CD4-positive, alpha-beta T cell treated with Interleukin-15 for 4 hours (primary cell): ENCODE data around the gene LUZP1.
"Not testable (repeated sequence)": the region's sequence is repeated elsewhere in the genome, so short reads cannot be mapped to it uniquely, and the experiment has no call there.

Experiments
- DNase-seq: peaks from one replicate; pipeline ENCODE4 v3.0.0-alpha.2; 2020; ENCODE audit warnings: low spot score

LUZP1 gene

DNA sequence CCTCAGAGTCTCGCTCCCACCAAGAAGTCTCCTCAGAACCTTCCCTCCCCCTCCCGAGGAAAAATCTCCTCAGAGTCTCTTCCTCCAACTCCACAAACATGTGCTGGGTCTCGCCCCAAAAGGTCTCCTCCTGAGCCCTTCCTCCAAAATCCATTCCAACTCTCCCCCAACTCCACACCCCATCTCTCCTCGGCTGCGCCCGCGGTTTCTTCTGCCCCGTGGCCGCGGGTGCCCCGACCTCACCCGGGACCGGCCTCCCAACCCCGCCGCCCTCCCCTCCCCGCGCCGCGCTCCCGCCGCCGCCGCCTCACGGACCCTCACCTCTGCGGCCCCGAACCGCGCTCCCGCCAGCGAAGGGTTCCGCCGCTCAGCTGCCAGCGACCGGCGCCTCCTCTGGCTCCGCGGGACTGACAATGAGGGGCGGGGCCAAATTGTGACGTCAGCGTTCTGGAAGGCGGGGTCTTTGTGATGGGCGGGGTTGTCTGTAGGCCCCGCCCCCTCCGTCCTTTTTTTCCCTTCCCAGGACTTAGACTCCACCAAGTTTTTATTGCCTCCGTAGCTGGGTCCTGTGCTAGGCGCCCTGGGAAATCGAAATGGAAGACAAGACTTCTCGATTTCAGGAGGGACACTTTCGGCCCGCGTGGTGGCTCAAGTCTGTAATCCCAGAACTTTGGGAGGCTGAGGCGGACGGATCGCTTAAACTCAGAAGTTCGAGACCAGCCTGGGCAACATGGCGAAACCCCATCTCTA is at the start of gene LUZP1:
TSS of gene LUZP1 (minus strand) at position 412 of the 750 bp plus-strand sequence.
- peak; percentile 79 for DNase-seq

DNA sequence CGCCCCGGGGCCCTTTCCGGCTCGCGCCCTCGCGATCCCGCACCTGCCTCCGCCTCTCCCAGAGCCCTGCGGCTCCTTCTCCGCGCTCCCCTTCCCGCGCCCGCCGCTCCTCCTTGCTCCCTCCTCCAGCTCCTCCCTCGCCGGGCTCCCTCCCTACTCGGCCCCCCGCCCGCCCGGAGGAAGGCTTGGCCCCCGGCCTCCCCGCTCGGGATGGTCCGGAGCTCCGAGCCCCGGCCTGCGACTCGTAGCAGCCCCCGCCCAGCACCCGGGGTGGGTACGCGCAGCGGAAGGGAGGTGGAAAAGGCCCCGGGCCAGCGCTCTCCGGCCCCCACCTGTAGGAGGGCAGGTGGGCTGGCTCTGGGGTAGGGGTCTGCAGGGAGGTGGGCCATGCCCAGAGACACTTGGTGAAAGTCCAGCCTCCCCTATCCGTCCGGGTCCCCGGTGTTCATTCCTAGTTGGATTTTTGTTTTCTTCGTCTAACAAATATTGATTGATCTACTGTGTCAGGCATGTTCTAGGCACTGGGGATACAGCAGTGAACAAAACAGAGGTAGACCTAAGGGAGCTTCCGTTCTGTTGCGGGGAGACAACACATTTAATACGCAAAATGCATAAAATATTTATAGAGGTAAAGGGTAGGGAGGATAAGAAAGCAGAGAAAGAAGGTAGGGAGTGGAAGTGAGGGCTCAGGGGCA is 48.9 kb upstream of the LUZP1 start, which contains the start of gene HTR1D:
TSS of gene HTR1D (minus strand) at position 82 of the 695 bp plus-strand sequence. CDS start 23,283 bp downstream, outside the sequence.
- DNase-seq: no peak

DNA sequence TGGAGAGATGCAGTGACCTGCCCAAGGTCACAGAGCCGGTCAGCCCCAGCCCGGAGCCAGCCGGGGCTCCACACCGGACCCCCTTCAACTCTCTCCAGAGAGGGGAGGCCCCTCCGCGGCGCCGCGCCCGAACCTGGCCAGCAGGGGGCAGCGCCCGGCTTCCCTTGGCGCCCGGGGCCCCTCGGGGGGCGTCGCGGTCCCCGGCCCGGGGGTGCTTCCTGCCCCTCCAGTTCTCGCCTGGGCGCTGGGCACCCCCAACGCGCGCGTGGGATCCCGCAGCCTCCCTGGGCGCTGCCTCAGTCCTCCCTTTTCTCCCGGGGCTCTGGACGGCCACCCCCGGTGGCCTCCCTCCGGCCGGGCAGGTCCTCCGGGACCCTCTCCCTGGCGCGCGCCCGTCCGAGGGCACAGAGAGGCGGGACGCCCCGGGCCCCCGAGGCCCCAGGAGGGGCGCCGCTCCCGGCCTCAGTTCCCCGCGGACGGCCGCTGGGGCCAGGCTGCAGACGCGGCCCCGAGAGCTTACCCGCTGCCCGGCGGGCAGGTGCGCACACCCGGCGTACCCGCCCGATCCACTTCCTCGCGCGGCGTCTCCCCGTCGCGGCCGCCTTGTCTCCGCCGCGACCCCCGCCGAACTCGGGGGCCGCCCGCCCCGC is 48.2 kb upstream of the LUZP1 start:
- peak; percentile 3 for DNase-seq

DNA sequence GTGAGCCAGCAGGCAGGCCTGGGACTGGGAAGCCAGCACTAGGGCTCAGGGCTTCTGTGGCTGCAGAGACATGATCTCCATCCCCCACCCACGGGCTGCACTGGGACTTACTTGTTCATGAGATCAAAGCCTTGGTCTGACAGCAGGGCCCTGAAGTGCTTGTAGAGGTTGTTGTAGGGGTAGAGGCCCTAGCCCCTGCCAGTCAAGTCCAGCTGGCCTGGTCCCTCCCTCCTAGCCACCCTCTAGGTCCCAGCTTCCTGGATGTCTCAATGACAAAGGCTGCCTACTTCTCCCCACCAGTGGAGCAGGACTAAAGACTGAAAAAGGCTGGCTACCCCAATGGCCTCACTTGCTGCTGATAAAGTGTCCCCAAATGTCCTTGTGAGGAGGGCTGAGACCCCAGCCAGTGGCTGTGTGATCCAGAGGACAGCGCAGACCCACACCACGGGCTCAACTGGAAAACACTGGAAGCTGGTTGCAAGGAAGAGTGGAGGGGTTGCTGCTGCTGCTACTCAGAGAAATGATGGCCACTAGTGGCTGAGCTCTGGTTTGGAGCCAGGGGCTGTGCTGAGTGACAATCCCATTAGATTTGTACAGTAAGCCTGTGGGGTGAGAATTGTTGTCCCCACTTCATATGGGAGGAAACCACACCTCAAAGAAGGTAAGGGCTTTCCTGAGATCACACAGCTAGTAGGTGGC is 47.2 kb upstream of the LUZP1 start:
- no peak for DNase-seq

DNA sequence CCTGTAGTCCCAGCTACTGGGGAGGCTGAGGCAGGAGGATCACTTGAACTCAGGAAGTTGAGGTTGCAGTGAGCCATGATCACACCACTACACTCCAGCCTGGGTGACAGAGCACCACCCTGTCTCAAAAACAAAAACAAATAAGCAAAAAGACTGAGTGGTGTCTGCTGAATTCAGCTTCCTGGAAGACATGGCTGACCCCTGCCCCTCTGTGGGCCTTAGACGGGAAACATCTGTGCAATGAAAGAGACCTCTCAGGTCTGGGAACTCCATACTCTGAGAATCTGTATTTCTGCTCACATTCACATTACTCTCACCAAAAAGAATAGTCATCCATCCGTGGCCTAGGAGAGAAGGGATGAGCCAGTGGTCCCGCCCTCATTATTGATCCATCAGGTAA is 46.6 kb upstream of the LUZP1 start:
- no peak for DNase-seq

DNA sequence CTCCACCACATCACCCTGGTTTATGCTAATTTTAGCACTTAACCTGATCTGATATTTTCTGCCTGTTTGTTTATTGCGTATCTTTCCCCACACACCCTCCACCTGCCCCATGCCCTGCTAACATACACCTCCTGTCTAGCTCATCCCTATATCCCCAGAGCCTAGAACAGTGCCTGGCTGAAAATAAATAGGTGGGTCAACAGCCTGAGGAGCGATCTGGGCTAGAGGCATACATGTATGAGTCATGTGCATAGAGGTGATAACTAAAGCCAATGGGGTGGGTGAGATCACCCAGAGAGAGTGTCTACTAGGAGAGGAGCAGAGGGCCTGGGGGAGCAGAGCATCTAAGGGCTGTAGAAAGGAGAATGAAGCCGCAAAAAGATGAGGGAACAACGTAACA is 46.0 kb upstream of the LUZP1 start:
- DNase-seq: no peak

DNA sequence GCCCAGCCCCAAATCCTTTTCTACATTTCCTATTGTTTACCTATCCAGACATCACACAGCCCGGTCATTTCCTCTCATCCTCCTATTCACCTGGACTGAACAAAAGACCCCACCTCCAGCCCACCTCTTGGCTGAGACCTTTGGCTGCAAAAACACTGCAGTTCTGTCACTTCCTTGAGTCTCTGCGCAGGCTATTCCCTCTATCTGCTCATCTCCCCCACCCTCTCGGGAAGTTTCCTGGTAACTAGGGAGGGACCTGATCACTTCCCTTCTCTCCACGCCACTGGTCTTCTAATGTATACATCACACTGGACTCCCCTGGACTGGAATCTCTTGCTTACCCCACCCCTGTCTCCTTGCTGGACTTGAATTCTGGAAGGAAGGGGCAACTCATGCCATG is 43.3 kb upstream of the LUZP1 start:
- no peak for DNase-seq

DNA sequence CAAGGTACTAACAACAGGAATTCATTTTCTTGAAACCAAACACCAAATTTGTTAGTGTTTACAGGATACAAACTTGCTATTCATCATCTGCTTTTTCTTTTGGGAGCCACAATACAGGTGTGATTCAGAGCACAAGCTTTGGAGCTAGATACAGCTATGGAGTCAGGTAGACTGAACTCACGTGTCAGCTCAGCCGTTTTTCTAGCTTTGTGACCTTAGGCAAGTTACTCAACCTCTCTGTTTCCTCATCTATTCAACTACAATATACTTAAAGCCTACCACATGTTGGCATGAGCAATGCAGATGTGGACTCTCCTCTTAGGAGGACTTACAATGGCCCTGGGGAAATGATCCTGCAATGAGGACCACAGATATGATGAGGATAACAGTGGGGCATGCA is 42.3 kb upstream of the LUZP1 start:
- DNase-seq: no peak

DNA sequence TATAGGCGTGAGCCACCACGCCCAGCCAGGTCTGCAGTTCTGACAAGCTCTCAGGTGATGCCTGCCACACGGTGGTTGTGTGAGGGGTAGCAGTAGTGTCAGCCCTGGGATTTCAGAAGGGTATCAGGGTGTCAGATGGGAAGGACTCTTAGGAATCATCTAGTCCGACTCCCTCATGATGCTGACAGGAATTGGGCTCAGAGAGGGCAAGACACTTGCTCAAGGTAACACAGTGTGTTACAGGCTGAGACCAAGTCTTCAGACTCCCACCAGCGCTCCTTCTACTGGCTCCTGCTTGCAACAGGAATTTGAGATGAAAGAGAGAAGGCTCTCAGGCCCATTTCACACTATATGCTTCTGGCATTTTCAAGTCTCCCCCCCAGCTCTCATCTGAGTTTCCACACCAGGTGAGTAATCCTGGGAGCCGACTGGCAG is 41.7 kb upstream of the LUZP1 start:
- no peak for DNase-seq

DNA sequence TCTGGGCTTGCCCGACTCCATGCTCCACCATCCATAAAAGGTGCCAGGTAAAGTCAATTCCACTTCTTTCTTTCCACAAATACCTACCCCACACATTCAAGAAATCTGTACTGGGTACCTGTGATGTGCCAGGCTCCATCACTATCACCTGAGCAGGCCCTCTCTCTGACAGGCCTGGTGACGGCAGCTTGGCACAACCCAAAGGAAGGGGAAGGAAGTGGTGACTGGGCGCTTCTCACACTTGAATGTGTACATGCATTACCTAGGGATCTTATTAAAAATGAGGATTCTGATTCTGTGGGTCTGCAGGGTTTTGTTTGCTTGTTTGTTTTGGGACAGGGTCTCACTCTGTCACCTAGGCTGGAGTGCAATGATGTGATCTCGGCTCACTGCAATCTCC is 41.1 kb upstream of the LUZP1 start:
- no peak for DNase-seq

DNA sequence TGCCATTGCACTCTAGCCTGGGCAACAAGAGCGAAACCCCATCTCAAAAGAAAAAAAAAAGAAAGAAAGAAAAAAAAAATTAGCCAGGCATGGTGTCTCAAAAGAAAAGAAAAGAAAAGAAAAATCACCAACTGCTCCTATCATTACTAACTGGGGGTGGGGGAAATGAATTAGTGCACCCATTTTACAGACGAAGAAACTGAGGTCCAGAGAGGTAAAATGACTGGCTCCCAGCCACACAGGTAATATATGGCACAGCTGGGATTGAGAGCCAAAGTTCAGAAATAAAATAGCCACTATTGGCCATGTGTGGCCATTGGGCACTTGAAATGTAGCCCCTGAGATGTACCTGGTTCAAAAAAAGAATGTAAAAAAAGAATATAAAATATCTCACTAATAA is 39.9 kb upstream of the LUZP1 start:
- no peak for DNase-seq

DNA sequence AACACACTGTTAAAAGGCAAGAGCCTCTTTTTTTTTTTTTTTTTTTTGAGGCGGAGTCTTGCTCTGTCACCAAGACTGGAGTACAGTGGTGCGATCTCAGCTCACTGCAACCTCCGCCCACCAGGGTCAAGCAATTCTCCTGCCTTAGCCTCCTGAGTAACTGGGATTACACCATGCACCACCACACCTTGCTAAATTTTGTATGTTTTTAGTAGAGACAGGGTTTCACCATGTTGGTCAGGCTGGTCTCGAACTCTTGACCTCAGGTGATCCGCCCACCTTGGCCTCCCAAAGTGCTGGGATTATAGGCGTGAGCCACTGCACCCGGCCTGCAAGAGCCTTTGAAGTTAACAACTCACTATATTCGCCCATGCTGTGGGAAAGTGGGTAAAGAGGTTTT is 39.1 kb upstream of the LUZP1 start:
- DNase-seq: not testable (repeated sequence)

DNA sequence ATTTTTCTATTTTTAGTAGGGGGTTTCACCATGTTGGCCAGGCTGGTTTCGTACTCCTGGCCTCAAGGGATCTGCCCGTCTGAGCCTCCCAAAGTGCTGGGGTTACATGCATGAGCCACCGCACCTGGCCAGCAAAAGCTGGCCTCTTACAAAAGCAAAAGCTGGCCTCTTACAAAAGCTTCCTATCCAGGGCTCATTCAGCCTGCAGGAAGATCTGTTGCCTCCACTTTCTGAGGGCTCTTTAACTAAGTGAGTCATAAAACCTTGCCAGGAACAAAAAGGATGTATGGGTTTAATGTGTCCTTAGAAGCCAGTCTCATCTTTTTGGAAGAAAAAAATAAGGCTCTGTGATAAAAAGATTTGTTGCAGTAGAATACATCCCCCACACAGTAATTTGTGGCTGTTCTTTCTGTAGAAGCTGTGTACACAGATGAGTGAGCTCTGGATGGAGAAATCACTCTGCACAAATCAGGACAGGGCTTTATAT is 33.6 kb upstream of the LUZP1 start:
- DNase-seq: no peak

DNA sequence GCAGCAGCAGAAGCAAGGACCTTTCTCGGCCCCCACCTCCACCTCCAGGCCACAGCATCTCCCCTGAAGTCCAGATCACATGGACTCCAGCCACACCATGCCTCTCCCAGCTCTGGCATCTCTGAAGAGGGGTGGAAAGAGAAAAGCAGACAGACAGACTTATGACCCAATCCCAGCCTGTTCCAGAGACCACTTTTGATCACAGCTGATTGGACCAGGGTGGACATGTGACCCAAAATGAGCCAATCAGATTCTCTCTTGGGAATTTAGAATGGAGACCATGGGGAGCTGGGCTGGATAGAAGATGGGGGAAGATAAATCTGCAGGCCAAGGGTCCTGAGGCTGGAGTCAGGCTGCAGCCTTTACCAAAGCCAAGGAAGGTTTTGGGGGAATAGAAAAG is 32.2 kb upstream of the LUZP1 start:
- no peak for DNase-seq

DNA sequence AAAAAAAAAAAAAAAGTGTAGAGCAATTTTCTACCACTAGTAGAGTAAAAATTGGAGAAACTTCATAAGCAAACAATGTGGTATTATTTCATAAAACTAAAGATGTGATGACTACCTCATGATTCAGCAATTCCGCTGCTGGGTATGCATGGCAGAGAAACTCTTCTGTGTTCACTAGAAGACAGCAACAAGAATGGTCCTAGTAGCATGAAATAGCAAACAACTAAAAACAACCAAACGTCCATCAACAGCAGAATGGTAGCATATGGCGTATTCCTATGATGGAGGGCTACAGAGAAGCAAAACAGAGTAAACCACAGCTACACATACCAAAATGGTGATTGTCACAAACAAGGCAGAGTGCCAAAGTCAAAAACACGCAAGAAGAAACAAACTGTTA is 29.7 kb upstream of the LUZP1 start:
- DNase-seq: no peak

DNA sequence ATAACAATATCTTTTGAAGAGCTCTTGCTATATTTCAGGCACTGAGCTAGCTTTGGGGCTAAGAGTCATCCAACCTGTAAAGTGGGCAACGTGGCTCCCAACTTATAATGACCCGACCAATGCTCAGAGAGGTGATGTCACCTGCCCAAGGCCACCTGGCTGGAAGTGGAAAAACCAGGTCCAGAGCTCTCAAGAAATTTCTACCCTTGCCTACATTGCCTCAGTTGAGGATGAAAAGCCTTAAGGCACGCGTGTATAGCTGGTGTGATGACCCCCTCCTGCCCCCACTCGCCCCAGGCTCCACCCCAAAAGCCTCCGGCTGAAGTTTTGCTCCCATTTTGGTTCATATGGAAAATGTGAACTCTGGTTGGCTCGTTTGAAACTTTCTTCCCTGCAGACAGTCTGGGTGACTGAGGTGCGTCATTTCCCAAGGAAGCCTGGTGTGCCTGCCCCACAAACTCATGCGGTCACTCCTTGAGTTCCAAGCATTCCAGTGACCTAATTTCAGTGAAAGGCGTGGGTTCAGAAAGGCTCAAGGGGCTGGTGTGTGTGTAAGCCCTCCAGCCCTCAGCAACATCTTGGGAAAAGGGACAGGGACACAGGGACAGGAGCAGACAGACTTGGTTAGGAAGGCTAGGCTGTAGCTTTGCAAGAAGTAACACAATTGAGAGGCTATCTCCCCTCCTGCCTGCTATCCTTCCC is 28.1 kb upstream of the LUZP1 start:
- no peak for DNase-seq

DNA sequence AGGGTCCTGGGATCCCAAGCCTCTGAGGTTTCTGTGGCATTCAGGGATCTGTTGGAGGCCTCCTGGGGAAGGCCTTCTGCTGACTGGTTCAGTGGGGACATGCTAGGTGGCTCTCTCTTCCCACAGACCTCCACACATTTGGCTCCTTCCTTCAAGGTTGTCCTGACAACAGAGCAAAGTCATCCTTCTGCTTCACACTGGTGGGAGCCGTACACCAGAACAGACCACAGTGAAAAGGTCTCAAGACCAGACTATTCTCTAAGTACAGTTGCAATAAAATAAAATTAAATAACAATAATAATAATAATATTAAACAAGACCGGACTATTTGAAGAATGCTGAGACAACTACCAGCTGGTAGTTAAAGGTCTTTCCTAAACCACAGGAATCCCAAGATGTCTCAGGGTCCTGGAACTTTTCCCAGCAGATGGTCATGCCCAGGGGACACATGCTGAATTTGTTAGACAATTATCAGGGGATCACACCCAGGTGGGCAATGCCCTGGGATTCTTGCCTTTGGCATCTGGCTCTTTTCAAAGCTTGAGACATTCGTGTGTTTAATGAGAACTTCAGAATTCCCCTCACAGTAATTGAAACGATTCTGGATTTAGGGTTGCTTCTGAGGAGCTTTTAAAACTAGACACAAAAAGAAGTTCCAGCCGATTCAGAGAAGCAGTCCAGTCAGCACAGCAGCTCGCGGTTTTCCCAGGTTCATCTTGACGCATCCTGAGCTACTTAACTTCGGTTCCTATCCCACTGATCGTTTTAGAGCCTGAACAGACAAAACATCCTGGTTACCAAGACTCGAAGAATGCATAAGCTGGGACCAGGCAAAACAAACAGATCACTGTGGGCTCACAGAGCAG is 25.7 kb upstream of the LUZP1 start:
- no peak for DNase-seq

DNA sequence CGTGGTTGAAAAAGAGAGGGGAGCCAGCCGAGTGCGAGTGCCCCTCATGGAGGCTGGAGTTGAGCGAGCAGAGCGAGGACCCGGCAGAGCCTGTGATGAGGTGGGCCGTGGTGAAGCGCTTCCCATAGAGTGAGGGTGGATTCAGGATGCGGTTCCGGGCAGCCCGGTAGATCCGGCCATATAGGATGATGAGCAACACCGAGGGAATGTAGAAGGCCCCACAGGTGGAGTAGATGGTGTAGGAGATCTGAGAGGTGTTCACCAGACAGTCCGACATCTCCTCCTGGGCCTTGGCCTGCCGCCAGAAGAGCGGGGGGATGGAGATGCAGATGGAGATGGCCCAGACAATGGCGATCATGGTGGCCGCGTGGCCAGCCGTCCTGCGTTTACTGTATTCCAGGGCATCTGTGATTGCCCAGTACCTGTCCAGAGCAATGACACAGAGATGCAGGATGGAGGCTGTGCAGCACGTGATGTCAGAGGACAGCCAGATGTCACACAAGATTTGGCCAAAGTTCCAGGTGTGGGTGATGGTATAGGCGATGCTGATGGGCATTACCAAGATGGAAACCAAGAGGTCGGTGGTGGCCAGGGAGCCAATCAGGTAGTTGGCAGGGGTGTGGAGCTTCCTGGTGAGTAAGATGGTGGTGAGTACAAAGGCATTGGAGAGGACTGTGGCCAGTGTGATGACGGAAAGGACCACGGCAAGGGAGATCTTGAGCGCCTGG is 24.9 kb upstream of the LUZP1 start:
- no peak for DNase-seq

DNA sequence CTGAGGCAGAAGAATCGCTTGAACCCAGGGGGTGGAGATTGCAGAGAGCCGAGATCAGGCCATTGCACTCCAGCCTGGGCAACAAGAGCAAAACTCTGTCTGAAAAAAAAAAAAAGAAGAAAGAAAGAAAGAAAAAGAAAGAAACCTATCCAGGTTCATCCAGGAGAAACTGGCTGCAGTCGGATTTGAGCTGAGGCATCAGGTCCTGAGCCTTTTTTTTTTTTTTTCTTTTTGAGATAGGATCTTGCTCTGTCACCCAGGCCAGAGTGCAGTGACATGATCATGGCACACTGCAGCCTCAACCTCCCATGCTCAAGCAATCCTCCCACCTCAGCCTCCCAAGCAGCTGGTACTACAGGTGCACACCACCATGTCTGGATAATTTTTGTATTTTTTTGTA is 22.5 kb upstream of the LUZP1 start:
- no peak for DNase-seq

DNA sequence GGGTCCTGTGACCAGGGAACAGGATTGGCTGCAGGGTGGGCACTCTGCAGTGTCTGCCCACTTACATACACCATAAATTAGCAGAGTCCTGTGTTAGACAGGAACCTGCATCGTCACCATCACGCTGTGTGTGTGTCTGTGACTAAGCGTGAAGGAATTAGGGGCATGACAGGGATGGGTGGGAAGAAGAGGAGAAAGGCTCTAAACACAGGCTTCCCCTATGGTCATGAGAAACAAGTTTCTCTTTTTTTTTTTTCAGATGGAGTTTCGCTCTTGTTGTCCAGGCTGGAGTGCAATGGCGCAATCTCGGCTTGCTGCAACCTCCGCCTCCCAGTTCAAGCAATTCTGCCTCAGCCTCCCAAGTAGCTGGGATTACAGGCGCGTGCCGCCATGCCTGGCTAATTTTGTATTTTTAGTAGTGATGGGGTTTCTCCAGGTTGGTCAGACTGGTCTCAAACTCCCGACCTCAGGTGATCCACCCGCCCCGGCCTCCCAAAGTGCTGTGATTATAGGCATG is 20.3 kb upstream of the LUZP1 start:
- not testable (repeated sequence) for DNase-seq
